ENCODE results near the gene HEATR9. TPM values are rescaled to one million over a fixed set of nuclear protein-coding genes. Genes with fewer than 3 reads are reported as not detected.

Gene HEATR9
- total and polyA plus RNA-seq, 2 donors (not counting 3 experiments of a cell fraction or from before 2014, with no cell fraction given): not detected

- H3K27me3 ChIP-seq (ENCODE audit: control insufficient read depth in 2 of 2, insufficient read depth in 2 of 2, low read length in 2 of 2): peaks cover 0 to 2% of the 10 kb centered on the region in 2 experiments
- intact Hi-C loops (cut with micrococcal nuclease) (no loop called here), dilution Hi-C loops (cut with MboI; ENCODE audit: extremely low pct_ligation_motif_present, low sequenced_read_pairs) (no loop called here)
- no peaks in the 10 kb centered on the region for H4K20me1 ChIP-seq (replicated peaks; ENCODE audit: control insufficient read depth, extremely low read depth, insufficient read depth, low read length)
- H3K4me1 ChIP-seq (ENCODE audit: control insufficient read depth, extremely low read depth, insufficient read depth, low read length): peaks cover 4% of the 10 kb centered on the region
- no peak for TF ChIP-seq EZH2 (IDR thresholded peaks at IDR 0.05; ENCODE audit: borderline replicate concordance, low read depth, low read length, severe bottlenecking)
- TF ChIP-seq MAX (IDR thresholded peaks at IDR 0.05; ENCODE audit: insufficient read depth, insufficient read length): no peak
- no peak for TF ChIP-seq FOS (IDR thresholded peaks at IDR 0.05; ENCODE audit: borderline replicate concordance, insufficient read depth, low read length)
- no peak for TF ChIP-seq CTCF (IDR thresholded peaks at IDR 0.05; ENCODE audit: extremely low read depth in 1 of 2, insufficient read depth in 1 of 2, low read depth in 1 of 2, low read length in 2 of 2)
- TF ChIP-seq GATA2 (IDR thresholded peaks at IDR 0.05; ENCODE audit: insufficient read depth, insufficient read length, low read depth, low read length): no peak
- TF ChIP-seq POLR2A (IDR thresholded peaks at IDR 0.05; ENCODE audit: low read depth, low read length): no peak
- TF ChIP-seq POLR2AphosphoS5 (IDR thresholded peaks at IDR 0.05; ENCODE audit: insufficient read depth, low read depth, low read length): no peak
- TF ChIP-seq JUN (IDR thresholded peaks at IDR 0.05; ENCODE audit: borderline replicate concordance, insufficient read depth, insufficient read length, low read depth): no peak
- no peak for TF ChIP-seq MYC (IDR thresholded peaks at IDR 0.05; ENCODE audit: low read depth, low read length)
- BruUV-seq (replicated peaks): no TSS peak
- no peaks in the 10 kb centered on the region for H3K9me3 ChIP-seq (replicated peaks; ENCODE audit: control insufficient read depth, insufficient read depth, low read length)
- ChIA-PET POLR2A (no interaction called here), CTCF (interaction anchor here (1.2 to 1.4 kb wide), 3 partner anchors 9 to 568 kb away, joined by 3 to 4 read pairs (median 3); no protein-coding TSS in a partner anchor)
- H3K4me3 ChIP-seq (replicated peaks in 1 of 3; ENCODE audit: insufficient read depth in 1 of 3, low read depth in 1 of 3, low read length in 3 of 3): no peak overlapping the region
- DNase-seq (ENCODE audit: low read depth, low spot score): no peak
- no peaks in the 10 kb centered on the region for H3K9me1 ChIP-seq (replicated peaks; ENCODE audit: control insufficient read depth, extremely low read depth, insufficient read depth, low read length)
- H3K27ac ChIP-seq (ENCODE audit: insufficient read depth, low read depth, low read length): no peak overlapping the region
- H3K4me2 ChIP-seq (ENCODE audit: insufficient read depth, low read length): no peak overlapping the region
- H3K36me3 ChIP-seq (ENCODE audit: control insufficient read depth in 2 of 2, extremely low read depth in 1 of 2, insufficient read depth in 2 of 2, low read length in 2 of 2): no peaks in the 10 kb centered on the region
- H3K9ac ChIP-seq (replicated peaks; ENCODE audit: extremely low read depth, insufficient read depth, low read length): no peak overlapping the region
- no peaks in the 10 kb centered on the region for H3K79me2 ChIP-seq (ENCODE audit: control insufficient read depth, insufficient read depth, low read length)
- FAIRE-seq: no peak
- no peak overlapping the region for H2AFZ ChIP-seq (ENCODE audit: low read depth, low read length)
Observed at GRCh38 chr17:35915153-35915964, 46.7 kb upstream of the HEATR9 start.

Data from endothelial cell of umbilical vein (primary cell).